Measurements from ENCODE around the gene ZNF680.
"Not testable (repeated sequence)": the region's sequence is repeated elsewhere in the genome, so short reads cannot be mapped to it uniquely, and the experiment has no call there.

Gene ZNF680

GRCh38 chr7:64557601-64558322 lies 5.1 kb downstream of the ZNF680 start:
- no peak for DNase-seq

- no peak for DNase-seq
Measured at GRCh38 chr7:64555046-64555445, 7.8 kb downstream of the ZNF680 start.

- not testable (repeated sequence) for DNase-seq
Measured at GRCh38 chr7:64554188-64554587, 8.7 kb downstream of the ZNF680 start.

- no peak for DNase-seq
Measured at GRCh38 chr7:64551375-64552142, 11.3 kb downstream of the ZNF680 start.

GRCh38 chr7:64544010-64544409 lies 18.9 kb downstream of the ZNF680 start:
- no peak for DNase-seq

GRCh38 chr7:64541438-64542359 lies 21.2 kb downstream of the ZNF680 start:
- DNase-seq: no peak

- no peak for DNase-seq
Measured at GRCh38 chr7:64533756-64534155, 29.1 kb downstream of the ZNF680 start.

- DNase-seq: no peak
Measured at GRCh38 chr7:64528770-64529169, 34.1 kb downstream of the ZNF680 start.

GRCh38 chr7:64521409-64521984 lies 41.4 kb downstream of the ZNF680 start:
- no peak for DNase-seq

GRCh38 chr7:64516451-64516850 lies 46.4 kb downstream of the ZNF680 start:
- no peak for DNase-seq

GRCh38 chr7:64515781-64516180 lies 47.1 kb downstream of the ZNF680 start:
- no peak for DNase-seq

GRCh38 chr7:64515330-64515729 lies 47.5 kb downstream of the ZNF680 start:
- DNase-seq: no peak

- DNase-seq: no peak
Measured at GRCh38 chr7:64509583-64509982, 53.3 kb downstream of the ZNF680 start.

GRCh38 chr7:64504581-64505120 lies 58.2 kb downstream of the ZNF680 start:
- no peak for DNase-seq

- DNase-seq: no peak
Measured at GRCh38 chr7:64498270-64498669, 64.6 kb downstream of the ZNF680 start.

GRCh38 chr7:64494912-64495461 lies 67.9 kb downstream of the ZNF680 start:
- peak in 25 of 51 donors; percentile 1 to 53 (median 21) for DNase-seq

- no peak for DNase-seq
Measured at GRCh38 chr7:64485623-64486022, 77.2 kb downstream of the ZNF680 start.

Measured in hypothalamus (tissue), 51 donors.